ENCODE results near the gene PABPC1L. TPM values are rescaled to one million over a fixed set of nuclear protein-coding genes. Genes with fewer than 3 reads are reported as not detected.
A peak's percentile ranks its signal among the peaks of the same experiment; 100 is the strongest.

Gene PABPC1L
- total RNA-seq, 3 donors from 2014 or later (not counting 1 experiment from before 2014, with no cell fraction given): 31.7 to 64.9 (median 48.1) TPM

DNA sequence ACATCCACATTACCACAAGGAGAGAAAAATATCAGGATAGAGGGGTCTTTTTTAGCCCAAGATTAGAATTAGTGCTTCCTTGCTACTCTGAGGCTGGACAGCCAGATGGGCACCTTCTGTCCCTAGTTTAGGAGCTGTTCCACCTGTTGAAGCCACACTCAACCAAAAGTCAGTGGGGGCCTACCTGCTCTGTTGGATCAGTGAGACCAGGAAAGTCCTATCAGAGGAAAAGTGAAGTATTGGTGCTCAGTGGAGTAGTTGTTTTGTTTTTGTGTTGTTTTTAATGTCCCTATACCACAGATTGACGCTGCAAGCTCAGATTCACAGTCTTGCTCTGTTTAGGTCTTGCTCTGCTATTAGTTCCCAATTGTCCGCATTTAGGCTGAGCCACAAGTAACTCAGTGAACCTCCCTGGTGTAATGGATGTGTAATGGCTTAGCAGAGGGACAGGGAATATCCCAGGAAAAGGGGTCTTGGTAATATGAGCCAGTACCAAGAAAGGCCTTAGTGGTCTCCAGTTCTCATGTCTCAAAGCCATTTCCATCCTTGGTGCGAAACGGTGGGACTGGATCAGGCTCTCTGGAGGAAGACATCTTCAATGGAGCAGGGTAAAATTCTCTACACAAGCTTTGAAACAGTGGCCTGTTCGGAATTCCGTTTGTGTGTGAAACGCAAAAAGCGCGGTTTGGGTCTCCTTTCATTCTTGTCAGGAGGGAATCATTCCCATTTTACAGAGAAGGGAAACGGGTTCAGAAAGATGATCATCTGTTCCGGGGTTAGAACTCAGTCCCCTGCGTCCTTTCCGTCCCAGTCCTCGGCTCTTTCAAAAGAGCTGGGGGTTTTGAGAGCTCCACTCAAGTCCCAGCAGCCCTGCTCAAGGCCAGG lies 631 bp upstream of the PABPC1L start:
- Histone ChIP-seq H3K9me3 (ENCODE audit: control insufficient read depth, insufficient read depth, low read length) (no peaks in the 10 kb centered on the region), H3K4me1 (ENCODE audit: control insufficient read depth, insufficient read depth, low read length) (peaks cover 14% of the 10 kb centered on the region), H3K4me3 (ENCODE audit: low read length) (peak overlapping the region; percentile 77), H3K27ac (ENCODE audit: low read length) (no peak overlapping the region), H3K36me3 (ENCODE audit: control insufficient read depth, insufficient read depth, low read length) (peaks cover 37% of the 10 kb centered on the region), H3K27me3 (ENCODE audit: control insufficient read depth, insufficient read depth, low read length) (no peaks in the 10 kb centered on the region)
- Mint-ChIP-seq H3K4me3 (peak overlapping the region; percentile 86), H3K27ac (peak overlapping the region; percentile 67 to 72), H3K4me1 (peaks cover 16 to 19% of the 10 kb centered on the region in 2 donors), H3K9me3 (no peaks in the 10 kb centered on the region), H3K36me3 (peaks cover 10% of the 10 kb centered on the region), H3K27me3 (ENCODE audit: low read depth in 2 of 2) (no peaks in the 10 kb centered on the region)
- intact Hi-C loops (cut with micrococcal nuclease): no loop called here
- ATAC-seq: no peak
- 31% methylated on average over 14 of the region's 14 CpGs for WGBS (ENCODE audit: insufficient coverage)
- DNase-seq: no peak
- TF ChIP-seq, protein P1, sequence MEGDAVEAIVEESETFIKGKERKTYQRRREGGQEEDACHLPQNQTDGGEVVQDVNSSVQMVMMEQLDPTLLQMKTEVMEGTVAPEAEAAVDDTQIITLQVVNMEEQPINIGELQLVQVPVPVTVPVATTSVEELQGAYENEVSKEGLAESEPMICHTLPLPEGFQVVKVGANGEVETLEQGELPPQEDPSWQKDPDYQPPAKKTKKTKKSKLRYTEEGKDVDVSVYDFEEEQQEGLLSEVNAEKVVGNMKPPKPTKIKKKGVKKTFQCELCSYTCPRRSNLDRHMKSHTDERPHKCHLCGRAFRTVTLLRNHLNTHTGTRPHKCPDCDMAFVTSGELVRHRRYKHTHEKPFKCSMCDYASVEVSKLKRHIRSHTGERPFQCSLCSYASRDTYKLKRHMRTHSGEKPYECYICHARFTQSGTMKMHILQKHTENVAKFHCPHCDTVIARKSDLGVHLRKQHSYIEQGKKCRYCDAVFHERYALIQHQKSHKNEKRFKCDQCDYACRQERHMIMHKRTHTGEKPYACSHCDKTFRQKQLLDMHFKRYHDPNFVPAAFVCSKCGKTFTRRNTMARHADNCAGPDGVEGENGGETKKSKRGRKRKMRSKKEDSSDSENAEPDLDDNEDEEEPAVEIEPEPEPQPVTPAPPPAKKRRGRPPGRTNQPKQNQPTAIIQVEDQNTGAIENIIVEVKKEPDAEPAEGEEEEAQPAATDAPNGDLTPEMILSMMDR (IDR thresholded peaks at IDR 0.05): no peak

DNA sequence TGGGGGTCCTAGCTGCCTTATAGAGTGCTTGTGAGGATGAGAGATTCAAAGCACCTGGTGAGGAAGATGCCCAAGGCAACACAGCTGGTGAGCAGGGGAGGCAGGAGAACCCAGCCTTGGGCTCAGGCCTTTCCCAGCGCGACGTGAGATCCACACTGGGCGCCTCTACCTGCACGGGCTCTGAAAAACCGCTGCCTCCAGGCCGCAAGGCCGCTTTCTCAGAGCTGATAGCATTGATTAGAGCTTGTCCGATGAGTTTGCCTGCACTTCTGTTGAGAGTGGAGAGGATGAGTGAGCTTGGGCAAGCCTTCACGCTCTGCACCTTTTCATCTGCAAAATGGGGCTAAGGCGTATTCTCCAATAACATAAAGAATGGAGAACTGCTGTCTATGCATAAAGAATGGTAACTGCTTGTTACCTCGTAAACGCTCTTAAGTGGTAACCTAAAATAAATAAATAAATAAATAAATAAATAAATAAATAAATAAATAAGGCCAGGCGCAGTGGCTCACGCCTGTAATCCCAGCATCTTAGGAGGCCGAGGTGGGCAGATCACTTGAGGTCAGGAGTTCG lies 916 bp downstream of the PABPC1L start:
- DNase-seq (no peak), ATAC-seq (no peak)
- TF ChIP-seq, protein P1 (IDR thresholded peaks at IDR 0.05): no peak
- Histone ChIP-seq H3K4me1 (ENCODE audit: control insufficient read depth, insufficient read depth, low read length) (peaks cover 14% of the 10 kb centered on the region), H3K9me3 (ENCODE audit: control insufficient read depth, insufficient read depth, low read length) (no peaks in the 10 kb centered on the region), H3K27me3 (ENCODE audit: control insufficient read depth, insufficient read depth, low read length) (no peaks in the 10 kb centered on the region), H3K4me3 (ENCODE audit: low read length) (peak overlapping the region; percentile 77), H3K27ac (ENCODE audit: low read length) (no peak overlapping the region), H3K36me3 (ENCODE audit: control insufficient read depth, insufficient read depth, low read length) (peaks cover 21% of the 10 kb centered on the region)
- Mint-ChIP-seq H3K27ac (peak overlapping the region in 1 of 2 donors; percentile 72), H3K4me3 (peak overlapping the region; percentile 86), H3K27me3 (ENCODE audit: low read depth in 2 of 2) (no peaks in the 10 kb centered on the region), H3K4me1 (peaks cover 16 to 19% of the 10 kb centered on the region in 2 donors), H3K36me3 (no peaks in the 10 kb centered on the region), H3K9me3 (no peaks in the 10 kb centered on the region)
- intact Hi-C loops (cut with micrococcal nuclease): no loop called here
- 91% methylated on average over 14 of the region's 17 CpGs for WGBS (ENCODE audit: insufficient coverage)

- Histone ChIP-seq H3K36me3 (ENCODE audit: control insufficient read depth, insufficient read depth, low read length) (peaks cover 15% of the 10 kb centered on the region), H3K4me1 (ENCODE audit: control insufficient read depth, insufficient read depth, low read length) (peaks cover 14% of the 10 kb centered on the region), H3K4me3 (ENCODE audit: low read length) (no peak overlapping the region), H3K9me3 (ENCODE audit: control insufficient read depth, insufficient read depth, low read length) (no peaks in the 10 kb centered on the region), H3K27ac (ENCODE audit: low read length) (no peak overlapping the region), H3K27me3 (ENCODE audit: control insufficient read depth, insufficient read depth, low read length) (no peaks in the 10 kb centered on the region)
- Mint-ChIP-seq H3K27ac (no peak overlapping the region), H3K36me3 (no peaks in the 10 kb centered on the region), H3K4me1 (peaks cover 16 to 19% of the 10 kb centered on the region in 2 donors), H3K27me3 (ENCODE audit: low read depth in 2 of 2) (no peaks in the 10 kb centered on the region), H3K4me3 (peak overlapping the region; percentile 61), H3K9me3 (no peaks in the 10 kb centered on the region)
- intact Hi-C loops (cut with micrococcal nuclease): no loop called here
- TF ChIP-seq, protein P1 (IDR thresholded peaks at IDR 0.05): no peak
- DNase-seq: peak in 1 of 2 donors; percentile 62
- no peak for ATAC-seq
- 72% methylated on average over 20 of the region's 21 CpGs for WGBS (ENCODE audit: insufficient coverage)
These were observed 1.5 kb downstream of the PABPC1L start for GRCh38 chr20:44911264-44911921.
